Breast epithelium (tissue), 3 donors: ENCODE measurements around the gene PRRT1B.

Source experiments
- POLR2A ChIP-seq: fragments of 450-650 bp; IDR thresholded peaks from one replicate; pipeline ENCODE4 v1.6.1; 2016; ENCODE audit warnings: antibody characterized with exemption, mild to moderate bottlenecking, moderate library complexity
- POLR2AphosphoS5 ChIP-seq, 3 donors: sonication (generic); formaldehyde crosslinking; IDR thresholded peaks; one replicate each; pipeline ENCODE4 v1.6.1; 2017; ENCODE audit warnings: antibody characterized with exemption in 3 of 3
- TF ChIP-seq, protein P1 (sequence below), 3 donors: fragments of 450-650 bp; IDR thresholded peaks; one replicate each; pipeline ENCODE4 v1.5.1; 2016 to 2017; ENCODE audit warnings: antibody characterized with exemption in 3 of 3, mild to moderate bottlenecking in 3 of 3, moderate library complexity in 3 of 3

DNA sequence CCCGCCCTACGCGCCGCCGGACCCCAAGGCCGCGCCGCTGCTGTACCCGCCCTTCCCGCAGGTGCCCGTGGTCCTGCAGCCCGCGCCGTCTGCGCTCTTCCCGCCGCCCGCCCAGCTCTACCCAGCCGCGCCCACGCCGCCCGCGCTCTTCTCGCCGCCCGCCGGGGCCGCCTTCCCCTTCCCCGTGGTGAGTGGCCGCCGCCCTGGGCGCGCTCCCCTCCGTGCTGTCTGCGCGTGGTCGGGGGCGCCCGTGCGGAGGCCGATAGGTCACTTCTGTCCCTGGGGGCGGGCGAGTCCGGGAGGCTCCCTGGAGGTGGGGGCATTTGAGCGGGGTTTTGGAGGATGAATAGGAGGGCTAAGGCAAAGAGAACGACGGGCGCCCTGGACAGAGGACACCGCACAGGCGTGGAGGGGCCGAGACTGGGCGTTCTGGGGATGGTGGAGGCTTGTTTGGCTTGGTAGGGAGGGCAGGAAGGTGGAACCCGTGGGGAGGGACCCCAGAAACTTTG is 9.6 kb downstream of the PRRT1B start:
- TF ChIP-seq, protein P1, sequence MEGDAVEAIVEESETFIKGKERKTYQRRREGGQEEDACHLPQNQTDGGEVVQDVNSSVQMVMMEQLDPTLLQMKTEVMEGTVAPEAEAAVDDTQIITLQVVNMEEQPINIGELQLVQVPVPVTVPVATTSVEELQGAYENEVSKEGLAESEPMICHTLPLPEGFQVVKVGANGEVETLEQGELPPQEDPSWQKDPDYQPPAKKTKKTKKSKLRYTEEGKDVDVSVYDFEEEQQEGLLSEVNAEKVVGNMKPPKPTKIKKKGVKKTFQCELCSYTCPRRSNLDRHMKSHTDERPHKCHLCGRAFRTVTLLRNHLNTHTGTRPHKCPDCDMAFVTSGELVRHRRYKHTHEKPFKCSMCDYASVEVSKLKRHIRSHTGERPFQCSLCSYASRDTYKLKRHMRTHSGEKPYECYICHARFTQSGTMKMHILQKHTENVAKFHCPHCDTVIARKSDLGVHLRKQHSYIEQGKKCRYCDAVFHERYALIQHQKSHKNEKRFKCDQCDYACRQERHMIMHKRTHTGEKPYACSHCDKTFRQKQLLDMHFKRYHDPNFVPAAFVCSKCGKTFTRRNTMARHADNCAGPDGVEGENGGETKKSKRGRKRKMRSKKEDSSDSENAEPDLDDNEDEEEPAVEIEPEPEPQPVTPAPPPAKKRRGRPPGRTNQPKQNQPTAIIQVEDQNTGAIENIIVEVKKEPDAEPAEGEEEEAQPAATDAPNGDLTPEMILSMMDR (IDR thresholded peaks at IDR 0.05), result no peak
- TF ChIP-seq POLR2A, result no peak
- no peak for TF ChIP-seq POLR2AphosphoS5 (IDR thresholded peaks at IDR 0.05)
